HG03571 (cell line): ENCODE measurements around the gene AEBP1.
"Not testable (repeated sequence)": the region's sequence is repeated elsewhere in the genome, so short reads cannot be mapped to it uniquely, and the experiment has no call there.

Experiments used
- ATAC-seq: cut with Tn5 transposase; IDR thresholded peaks from one replicate; pipeline ENCODE4 v1.9.1; 2021; ENCODE audit not compliant: unreplicated experiment

Gene AEBP1

GRCh38 chr7:44116087-44116788, 12.1 kb downstream of the AEBP1 start:
- no peak for ATAC-seq

GRCh38 chr7:44116789-44117666, 12.9 kb downstream of the AEBP1 start:
- no peak for ATAC-seq

- ATAC-seq: no peak
Measured at GRCh38 chr7:44117801-44118429, 13.8 kb downstream of the AEBP1 start.

- ATAC-seq: no peak
Measured at GRCh38 chr7:44119829-44120380, 15.8 kb downstream of the AEBP1 start.

GRCh38 chr7:44120395-44120794, 16.2 kb downstream of the AEBP1 start:
- no peak for ATAC-seq

GRCh38 chr7:44121761-44122420, 17.7 kb downstream of the AEBP1 start:
- ATAC-seq: no peak

GRCh38 chr7:44122529-44122928, 18.4 kb downstream of the AEBP1 start:
- ATAC-seq: no peak

GRCh38 chr7:44123190-44124003, 19.3 kb downstream of the AEBP1 start, which contains the start of gene POLD2:
TSS of gene POLD2 (minus strand) at chr7:44123548. CDS start at chr7:44122053, 1,495 bp downstream.
- peak; percentile 98 for ATAC-seq

- ATAC-seq: no peak
Measured at GRCh38 chr7:44124822-44125202, 20.7 kb downstream of the AEBP1 start.

- ATAC-seq: not testable (repeated sequence)
Measured at GRCh38 chr7:44126574-44126973, 22.4 kb downstream of the AEBP1 start.

- no peak for ATAC-seq
Measured at GRCh38 chr7:44127161-44127560, 23.0 kb downstream of the AEBP1 start.

GRCh38 chr7:44128721-44129582, 24.8 kb downstream of the AEBP1 start:
- ATAC-seq: no peak

GRCh38 chr7:44131173-44132029, 27.3 kb downstream of the AEBP1 start:
- ATAC-seq: no peak

- ATAC-seq: no peak
Measured at GRCh38 chr7:44132039-44132438, 27.9 kb downstream of the AEBP1 start.

GRCh38 chr7:44133295-44133694, 29.1 kb downstream of the AEBP1 start:
- no peak for ATAC-seq

GRCh38 chr7:44134943-44135628, 30.9 kb downstream of the AEBP1 start:
- ATAC-seq: no peak

GRCh38 chr7:44136731-44137130, 32.6 kb downstream of the AEBP1 start:
- ATAC-seq: no peak

GRCh38 chr7:44138698-44139097, 34.6 kb downstream of the AEBP1 start:
- no peak for ATAC-seq
